DMS53 treated with DMSO at 0.1 percent for 48 hours (cell line): Measurements from ENCODE around the gene MBTPS1.

Experiments
- DNase-seq: peaks from one replicate; lab custom pipeline; 2025; ENCODE audit not compliant: unreplicated experiment; lab: John Stamatoyannopoulos, UW

MBTPS1 gene

GRCh38 chr16:84040226-84040822, 76.4 kb downstream of the MBTPS1 start:
- DNase-seq = no peak

DNA sequence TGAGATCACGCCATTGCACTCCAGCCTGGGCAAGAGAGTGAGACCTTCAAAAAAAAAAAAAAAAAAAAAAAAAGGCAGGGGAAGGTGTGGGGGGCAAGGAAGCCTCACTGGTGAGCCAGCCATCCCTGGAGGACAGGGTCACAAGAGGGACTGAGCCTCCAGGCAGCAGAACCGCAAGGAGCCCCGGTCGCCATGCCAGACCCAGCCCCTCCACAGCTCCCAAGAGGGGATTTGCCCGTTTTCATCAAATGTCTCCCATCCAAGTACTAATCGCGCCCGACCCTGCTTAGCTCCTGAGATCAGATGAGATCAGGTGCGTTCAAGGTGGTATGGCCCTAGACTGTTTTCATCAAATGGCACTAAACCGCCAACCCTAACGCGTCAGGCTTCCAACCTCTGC, 77.0 kb downstream of the MBTPS1 start:
- no peak for DNase-seq

GRCh38 chr16:84038469-84038868, 78.3 kb downstream of the MBTPS1 start:
- no peak for DNase-seq

- DNase-seq = no peak
Measured at GRCh38 chr16:84036982-84037425, 79.7 kb downstream of the MBTPS1 start.

DNA sequence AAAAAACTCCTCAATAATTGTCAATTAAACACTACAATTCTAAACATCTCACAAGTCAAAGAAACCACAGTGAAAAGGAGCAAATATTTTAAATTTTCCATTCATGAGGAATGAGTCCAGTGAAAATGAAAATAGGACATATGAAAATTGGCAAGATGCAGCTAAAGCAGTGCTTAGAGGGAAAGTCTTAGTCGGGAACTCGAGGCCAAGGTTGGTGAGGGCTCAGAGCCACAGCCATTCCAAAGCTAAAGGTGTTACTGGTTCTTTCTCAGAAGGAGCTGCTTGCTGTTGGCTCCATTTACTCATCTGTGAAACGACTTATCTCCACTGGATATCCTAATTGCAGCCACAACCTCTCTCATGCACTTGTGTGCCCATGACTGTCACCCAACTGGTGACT, 80.6 kb downstream of the MBTPS1 start:
- no peak for DNase-seq

DNA sequence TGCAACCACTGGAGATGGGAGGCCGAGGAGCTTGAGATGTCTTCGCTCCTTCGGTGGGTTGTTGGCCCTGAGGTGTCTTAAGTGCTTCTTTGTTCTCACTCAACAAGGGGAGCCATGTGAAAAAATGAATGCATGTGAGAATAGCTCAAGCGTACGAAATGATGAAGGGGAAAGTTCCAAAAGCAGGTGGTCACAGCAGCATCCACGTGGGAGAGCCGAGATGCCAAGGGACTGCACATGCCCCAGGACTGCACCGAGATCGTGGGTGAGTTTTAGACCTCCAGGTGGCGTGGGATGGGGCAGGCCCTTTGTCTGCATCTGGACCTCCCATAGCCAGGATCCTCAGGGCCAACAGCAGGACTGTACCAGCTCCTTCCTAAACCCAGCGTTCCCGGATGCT, 82.2 kb downstream of the MBTPS1 start:
- no peak for DNase-seq

DNA sequence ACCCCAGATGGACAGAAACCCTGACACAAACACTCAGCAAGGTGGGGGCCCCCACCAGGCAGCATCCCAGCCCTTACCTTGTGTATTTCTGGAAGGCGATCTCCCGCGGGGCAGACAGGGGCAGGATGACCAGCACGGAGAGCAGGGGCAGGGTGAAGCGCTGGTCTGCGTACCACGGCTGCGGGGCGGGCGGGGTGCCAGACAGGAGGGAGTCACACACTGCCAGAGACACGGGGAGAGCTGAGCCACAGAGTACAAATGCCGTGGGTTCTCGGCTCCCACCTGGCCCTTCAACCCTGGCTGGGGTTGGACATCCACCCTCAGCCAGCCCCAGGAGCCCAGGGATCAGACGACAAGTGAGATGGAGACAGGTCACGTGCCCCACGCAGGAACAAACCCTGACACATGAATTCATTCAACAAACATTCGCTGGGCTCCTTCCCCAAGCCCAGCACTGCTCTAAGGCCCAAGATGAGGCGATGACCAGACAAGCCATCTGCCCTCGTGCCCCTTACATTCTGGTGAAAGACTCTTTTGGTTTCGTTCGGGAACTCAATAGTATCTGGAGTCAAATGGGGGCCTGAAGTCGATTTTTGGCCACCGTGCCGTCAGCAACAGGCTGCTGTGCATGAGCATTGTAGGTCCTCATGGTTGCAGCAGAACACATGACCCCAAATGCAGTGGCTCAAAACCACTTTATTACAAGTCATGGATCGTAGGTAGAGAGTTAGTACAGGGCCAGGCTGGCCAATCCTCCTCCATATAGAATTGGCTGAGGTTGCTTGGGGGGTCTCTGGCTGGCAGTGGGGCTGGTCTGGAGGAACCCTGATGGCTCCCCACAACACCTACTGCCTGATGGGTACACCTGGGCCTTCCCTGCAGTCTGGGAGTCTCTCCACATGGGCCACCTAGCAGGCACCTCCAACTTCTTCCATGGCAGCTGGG, 83.2 kb downstream of the MBTPS1 start:
- no peak for DNase-seq

DNA sequence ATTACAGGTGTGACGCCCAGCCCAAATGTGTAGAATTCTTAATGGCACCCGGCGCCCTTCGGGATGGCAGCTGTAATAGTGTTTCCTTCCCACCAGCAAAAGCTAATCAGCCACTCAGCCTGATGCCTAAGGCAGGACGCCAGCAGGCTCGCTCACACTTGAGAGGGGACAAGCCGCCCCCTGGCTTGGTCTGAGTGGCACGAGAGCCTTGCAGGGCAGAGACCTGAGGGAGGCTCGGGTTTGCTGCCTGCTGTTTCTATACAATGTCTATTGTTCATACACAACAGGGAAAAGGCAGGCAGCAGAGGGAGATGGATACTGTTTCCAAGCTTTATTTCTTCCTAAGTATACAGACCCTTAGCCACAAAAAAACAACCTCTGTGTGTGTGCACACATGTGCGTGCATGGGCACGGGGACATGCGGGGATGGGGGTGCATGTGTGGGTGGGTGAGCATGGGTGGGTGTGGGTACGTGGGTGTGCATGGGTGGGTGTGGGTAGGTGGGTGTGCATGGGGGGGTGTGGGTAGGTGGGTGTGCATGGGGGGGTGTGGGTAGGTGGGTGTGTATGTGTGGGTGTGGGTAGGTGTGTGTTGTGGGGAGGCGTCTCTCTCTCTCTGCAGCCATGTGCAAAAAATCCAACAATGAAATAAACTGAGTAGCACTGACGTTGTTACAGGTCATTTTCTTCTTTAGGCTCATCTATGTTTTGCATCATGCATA, 84.1 kb downstream of the MBTPS1 start:
- DNase-seq = no peak

- DNase-seq = no peak
Measured at GRCh38 chr16:84031556-84031955, 85.2 kb downstream of the MBTPS1 start.

GRCh38 chr16:84029297-84030047, 87.3 kb downstream of the MBTPS1 start:
- DNase-seq = no peak

DNA sequence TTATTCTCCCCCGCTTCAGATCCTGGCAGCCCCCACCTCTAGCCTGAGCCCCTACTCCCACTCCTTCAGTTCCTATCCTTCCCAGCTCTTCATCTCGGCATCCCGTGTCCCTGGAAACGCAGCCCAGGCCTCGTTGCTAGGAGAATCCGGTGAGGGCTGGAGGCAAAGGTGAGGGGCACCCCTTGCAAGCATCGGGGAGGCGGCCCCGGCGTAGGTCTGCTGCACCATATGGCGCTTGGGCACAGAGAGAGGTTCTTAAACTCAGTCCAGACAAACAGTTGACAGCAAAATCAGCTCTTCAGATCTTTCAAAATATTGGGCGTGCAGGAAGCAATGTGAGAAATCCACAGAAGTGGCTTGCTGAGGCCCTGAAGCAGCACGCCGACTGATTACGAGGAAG, 89.1 kb downstream of the MBTPS1 start:
- DNase-seq = no peak

DNA sequence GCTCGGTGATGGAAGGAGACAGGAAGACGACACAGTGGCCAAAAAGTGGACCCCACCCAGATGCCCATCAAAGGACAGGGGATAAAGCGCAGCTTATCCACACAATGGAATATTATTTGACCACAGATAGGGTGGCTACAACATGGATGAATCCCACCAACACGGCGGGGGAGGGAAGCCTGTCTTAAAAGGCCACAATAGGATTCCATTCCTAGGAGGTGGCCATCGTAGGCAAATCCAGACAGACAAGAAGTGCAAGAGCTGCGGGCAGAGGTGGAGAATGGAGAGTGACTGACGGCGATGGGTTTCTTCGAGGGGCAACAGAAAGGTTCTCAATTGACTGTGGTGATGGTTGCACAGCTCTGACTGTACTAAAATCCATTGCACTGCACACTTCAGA, 90.1 kb downstream of the MBTPS1 start:
- no peak for DNase-seq

- DNase-seq = no peak
Measured at GRCh38 chr16:84024854-84025253, 91.9 kb downstream of the MBTPS1 start.

DNA sequence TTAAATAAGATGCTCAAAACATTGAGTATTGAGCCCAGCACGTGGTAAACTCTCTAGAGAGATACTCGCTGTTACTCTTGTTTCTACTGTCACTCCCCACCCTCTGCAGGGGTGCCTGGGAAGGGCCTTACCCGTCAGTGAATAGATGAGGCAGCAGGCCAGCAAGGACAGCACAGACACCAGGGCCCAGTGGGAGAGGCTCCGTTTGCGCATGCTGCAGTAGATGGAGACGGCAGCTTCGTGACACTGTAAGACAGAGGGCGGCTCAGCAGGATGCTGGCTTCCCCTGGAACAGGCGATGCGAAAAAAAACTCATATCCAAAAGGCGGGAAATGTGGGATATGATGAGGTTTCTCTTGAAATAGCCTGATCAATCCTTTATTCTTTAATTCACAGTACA, 94.1 kb downstream of the MBTPS1 start:
- DNase-seq = no peak

DNA sequence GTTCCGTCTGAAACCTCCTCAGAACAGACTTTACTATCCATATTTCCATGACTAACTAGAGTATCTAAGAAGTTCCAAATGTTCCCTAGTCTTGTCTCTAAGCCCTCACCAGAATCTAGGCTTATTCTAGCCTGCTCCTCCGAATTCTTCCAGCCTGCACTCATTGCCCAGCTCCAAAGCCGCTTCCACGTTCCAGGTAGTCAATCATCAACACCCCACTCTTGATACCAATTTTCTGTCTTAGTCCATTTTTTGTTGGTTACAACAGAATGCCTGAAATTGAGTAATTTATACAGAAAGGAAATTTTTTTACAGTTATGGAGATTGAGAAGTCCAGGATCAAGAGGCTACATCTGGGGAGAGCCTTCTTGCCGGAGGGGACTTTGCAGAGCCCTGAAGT, 95.3 kb downstream of the MBTPS1 start:
- no peak for DNase-seq

DNA sequence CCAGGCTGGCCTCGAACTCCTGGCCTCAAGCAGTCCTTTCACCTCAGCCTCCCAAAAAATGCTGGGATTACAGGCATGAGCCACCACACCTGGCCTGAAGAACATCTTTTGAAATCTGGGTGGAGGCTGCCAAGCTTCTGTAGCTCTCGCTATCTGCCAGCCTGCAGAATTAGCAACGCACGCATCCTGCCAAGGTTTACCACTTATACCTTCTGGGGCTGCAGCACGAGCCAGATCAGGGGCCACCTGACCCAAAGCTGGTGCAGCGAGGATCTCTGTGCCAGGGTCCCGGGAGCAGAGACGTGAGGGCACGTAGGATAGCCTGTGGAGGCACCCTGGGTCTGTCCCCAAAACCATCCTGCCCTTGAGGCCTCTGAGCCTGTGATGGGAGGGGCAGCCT, 96.4 kb downstream of the MBTPS1 start:
- no peak for DNase-seq

DNA sequence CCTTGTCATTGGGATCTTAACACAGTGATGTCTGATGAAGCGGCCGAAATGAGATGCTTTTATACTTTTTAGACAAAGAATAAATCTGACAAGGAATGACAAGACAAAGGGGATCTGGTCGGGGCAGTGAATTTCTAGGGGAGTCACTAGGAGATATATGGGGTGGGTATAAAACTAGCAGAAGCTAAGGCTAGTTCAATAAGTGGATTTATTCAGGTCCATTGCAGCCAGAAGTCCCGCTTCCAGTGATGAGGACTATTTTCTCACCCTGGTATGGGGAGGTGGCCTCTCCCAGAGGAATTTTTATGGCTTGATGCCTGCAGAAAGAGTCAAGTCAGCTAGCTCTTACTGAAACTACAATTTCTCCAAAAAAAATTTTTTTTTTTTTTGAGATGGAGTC, 98.0 kb downstream of the MBTPS1 start:
- DNase-seq = no peak

DNA sequence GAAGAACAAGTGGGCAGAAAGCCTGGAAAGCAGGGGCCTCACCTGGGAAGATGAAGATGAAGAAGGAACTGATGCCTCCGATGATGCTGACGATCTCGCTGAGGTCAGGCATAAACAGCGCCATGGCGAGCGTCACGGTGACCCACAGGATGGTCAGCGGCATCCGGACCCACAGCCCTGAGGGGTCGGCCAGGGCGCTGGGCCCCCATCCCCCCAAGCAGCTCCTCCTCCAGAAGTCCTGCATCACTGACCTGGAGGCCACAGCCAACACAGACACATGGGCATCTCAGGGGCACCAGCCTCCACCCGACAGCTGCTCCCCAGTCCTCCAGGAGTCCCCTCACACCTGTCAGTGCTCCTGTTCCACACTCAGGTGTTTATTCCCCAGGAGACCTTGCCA, 100.3 kb downstream of the MBTPS1 start:
- DNase-seq = no peak

DNA sequence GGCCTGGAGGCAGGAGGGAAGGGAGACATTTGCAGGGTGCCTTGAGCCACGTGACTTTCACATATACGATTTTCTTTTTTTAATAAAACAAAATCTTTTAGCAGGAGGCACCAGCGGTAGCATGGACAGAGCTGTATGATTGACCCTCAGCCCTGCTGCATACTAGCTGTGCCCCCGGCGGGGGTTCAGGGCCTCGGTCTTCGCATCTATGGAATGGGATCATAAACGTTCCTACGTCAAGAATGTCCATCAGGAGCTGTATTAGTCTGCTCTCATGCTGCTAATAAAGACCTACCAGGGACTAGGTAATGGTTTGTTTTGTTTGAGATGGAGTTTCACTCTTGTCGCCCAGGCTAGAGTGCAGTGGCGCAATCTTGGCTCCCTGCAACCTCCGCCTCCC, 101.3 kb downstream of the MBTPS1 start:
- DNase-seq = no peak

DNA sequence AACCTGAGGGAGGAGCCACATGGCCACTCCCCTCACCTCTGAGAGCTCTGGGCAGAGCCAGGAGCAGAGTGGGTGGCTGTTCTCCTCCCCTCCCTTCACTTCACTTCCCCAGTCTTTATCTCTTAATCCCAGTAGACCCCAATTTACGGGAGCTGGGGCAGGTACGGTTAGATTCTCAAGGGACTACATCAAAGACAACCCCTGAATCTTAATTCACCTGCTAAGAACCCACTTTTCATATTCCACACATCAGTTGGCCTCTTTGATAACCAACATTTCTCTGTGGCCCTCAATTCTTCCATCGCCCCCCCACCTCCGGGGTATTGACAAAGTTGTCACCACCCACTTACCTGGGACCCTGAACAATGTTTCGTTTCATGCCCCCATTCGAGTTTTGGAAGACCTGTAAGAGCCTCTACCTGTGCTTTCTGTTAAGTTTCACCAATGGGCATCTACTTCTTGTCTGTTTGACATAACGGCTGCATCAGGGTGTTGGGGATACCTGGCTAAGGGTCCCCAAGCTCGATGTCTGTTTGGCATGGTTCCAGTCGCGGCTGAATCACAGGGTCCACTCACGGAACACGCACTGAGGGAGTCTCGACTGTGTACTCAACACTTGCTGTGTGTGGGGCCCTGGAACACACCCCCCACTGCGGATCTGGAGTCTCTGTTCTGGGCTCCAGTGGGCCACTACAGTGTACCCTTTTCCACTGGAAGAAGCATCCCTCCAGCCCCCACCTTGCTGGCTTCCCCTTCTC, 102.0 kb downstream of the MBTPS1 start:
- no peak for DNase-seq
